ENCODE measurements around the gene LGALS12.
A peak's percentile ranks its signal among the peaks of the same experiment; 100 is the strongest.

The LGALS12 gene

DNA sequence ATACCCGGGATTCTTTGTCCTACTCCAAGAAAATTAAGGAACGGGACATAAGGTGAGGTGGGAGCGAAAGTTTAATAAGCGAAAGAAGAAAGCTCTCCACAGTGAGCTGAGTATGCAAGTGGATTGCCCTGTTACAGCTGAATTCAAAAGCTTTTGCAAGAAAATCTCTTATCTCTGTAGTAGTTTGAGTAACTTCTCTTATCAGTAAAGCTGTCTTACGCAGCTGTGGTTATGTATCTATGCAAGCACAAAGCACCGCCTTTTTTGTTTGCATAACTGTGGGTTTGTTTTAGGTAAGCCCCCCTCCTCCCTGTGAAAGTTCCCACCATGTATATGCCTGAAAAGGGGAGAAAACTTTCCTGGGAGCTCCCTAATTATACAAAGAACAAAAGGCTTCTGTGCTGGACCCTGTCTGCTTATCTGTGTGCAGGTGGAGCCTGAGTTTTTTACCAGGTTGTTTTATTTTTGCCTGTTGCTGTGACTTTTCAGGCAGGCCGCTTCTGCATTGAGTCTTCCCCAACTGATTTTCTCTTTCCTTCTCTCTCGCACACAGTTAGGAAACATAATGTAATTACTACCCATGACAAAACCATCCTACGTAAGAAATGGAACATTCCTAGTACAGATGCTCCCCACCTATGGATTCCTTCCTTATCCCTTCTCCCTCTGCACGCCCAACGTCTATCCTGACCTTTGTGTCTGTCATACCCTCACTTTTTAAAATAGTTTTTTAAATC, 14.1 kb upstream of the LGALS12 start:
- peak; percentile 72 for DNase-seq (ENCODE audit: low read depth)
- peak overlapping the region; percentile 61 for H3K4me3 ChIP-seq (ENCODE audit: low read depth, low read length)
- TF ChIP-seq, protein P1, sequence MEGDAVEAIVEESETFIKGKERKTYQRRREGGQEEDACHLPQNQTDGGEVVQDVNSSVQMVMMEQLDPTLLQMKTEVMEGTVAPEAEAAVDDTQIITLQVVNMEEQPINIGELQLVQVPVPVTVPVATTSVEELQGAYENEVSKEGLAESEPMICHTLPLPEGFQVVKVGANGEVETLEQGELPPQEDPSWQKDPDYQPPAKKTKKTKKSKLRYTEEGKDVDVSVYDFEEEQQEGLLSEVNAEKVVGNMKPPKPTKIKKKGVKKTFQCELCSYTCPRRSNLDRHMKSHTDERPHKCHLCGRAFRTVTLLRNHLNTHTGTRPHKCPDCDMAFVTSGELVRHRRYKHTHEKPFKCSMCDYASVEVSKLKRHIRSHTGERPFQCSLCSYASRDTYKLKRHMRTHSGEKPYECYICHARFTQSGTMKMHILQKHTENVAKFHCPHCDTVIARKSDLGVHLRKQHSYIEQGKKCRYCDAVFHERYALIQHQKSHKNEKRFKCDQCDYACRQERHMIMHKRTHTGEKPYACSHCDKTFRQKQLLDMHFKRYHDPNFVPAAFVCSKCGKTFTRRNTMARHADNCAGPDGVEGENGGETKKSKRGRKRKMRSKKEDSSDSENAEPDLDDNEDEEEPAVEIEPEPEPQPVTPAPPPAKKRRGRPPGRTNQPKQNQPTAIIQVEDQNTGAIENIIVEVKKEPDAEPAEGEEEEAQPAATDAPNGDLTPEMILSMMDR (conservative IDR thresholded peaks at IDR 0.05; ENCODE audit: low read depth, low read length) = no peak

GRCh38 chr11:63492441-63492840, 13.4 kb upstream of the LGALS12 start:
- TF ChIP-seq, protein P1 (conservative IDR thresholded peaks at IDR 0.05; ENCODE audit: low read depth, low read length) = no peak
- no peak for DNase-seq (ENCODE audit: low read depth)
- no peak overlapping the region for H3K4me3 ChIP-seq (ENCODE audit: low read depth, low read length)

DNA sequence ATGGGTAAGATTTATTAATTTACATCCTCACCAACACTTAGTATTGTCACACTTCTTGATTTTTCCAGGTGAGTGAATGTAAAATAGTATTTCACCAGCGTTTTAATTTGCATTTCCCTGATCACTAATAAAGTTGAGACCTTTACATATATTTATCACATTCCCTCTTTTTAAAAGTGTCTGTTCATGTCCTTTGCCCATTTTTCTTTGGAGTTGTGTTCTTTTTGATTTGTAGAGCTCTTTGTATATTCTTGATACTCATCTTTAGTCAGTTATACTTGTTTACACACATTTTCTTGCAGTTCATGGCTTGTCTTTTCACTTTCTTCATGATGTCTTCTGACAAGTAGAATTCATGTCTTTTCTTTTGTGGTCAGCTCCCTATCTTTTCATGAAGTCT, 12.8 kb upstream of the LGALS12 start:
- DNase-seq (ENCODE audit: low read depth) = no peak
- TF ChIP-seq, protein P1 (conservative IDR thresholded peaks at IDR 0.05; ENCODE audit: low read depth, low read length) = no peak
- no peak overlapping the region for H3K4me3 ChIP-seq (ENCODE audit: low read depth, low read length)

GRCh38 chr11:63494975-63495374, 10.9 kb upstream of the LGALS12 start:
- DNase-seq (ENCODE audit: low read depth) = no peak
- TF ChIP-seq, protein P1 (conservative IDR thresholded peaks at IDR 0.05; ENCODE audit: low read depth, low read length) = no peak
- no peak overlapping the region for H3K4me3 ChIP-seq (ENCODE audit: low read depth, low read length)

- no peak for DNase-seq (ENCODE audit: low read depth)
- TF ChIP-seq, protein P1 (conservative IDR thresholded peaks at IDR 0.05; ENCODE audit: low read depth, low read length) = no peak
- no peak overlapping the region for H3K4me3 ChIP-seq (ENCODE audit: low read depth, low read length)
These were observed 6.0 kb upstream of the LGALS12 start for GRCh38 chr11:63499874-63500273.

GRCh38 chr11:63501236-63501635, 4.6 kb upstream of the LGALS12 start:
- no peak overlapping the region for H3K4me3 ChIP-seq (ENCODE audit: low read depth, low read length)
- DNase-seq (ENCODE audit: low read depth) = no peak
- TF ChIP-seq, protein P1 (conservative IDR thresholded peaks at IDR 0.05; ENCODE audit: low read depth, low read length) = no peak

GRCh38 chr11:63502252-63502820, 3.5 kb upstream of the LGALS12 start:
- no peak for DNase-seq (ENCODE audit: low read depth)
- no peak overlapping the region for H3K4me3 ChIP-seq (ENCODE audit: low read depth, low read length)
- TF ChIP-seq, protein P1 (conservative IDR thresholded peaks at IDR 0.05; ENCODE audit: low read depth, low read length) = no peak

Data from choroid plexus epithelial cell (primary cell).